HG03354 (cell line): ENCODE results near the gene MSANTD1.
A peak's percentile ranks its signal among the peaks of the same experiment; 100 is the strongest.

Experiments
- ATAC-seq: cut with Tn5 transposase; IDR thresholded peaks from one replicate; pipeline ENCODE4 v1.9.1; 2021; ENCODE audit warnings: mild to moderate bottlenecking; ENCODE audit not compliant: unreplicated experiment, poor library complexity, severe bottlenecking

MSANTD1 gene

GRCh38 chr4:3244747-3245146 is 4.2 kb upstream of the MSANTD1 start:
- ATAC-seq, result no peak

- ATAC-seq, result no peak
Observed at GRCh38 chr4:3245676-3246075, 3.3 kb upstream of the MSANTD1 start.

GRCh38 chr4:3246458-3247398 is 2.2 kb upstream of the MSANTD1 start:
- ATAC-seq, result no peak

- no peak for ATAC-seq
Observed at GRCh38 chr4:3247399-3248177, 1.4 kb upstream of the MSANTD1 start.

GRCh38 chr4:3248178-3248480 is 830 bp upstream of the MSANTD1 start:
- no peak for ATAC-seq

GRCh38 chr4:3249711-3250437 is 915 bp downstream of the MSANTD1 start:
- ATAC-seq, result no peak

- ATAC-seq, result no peak
Observed at GRCh38 chr4:3250438-3250955, 1.5 kb downstream of the MSANTD1 start.

- no peak for ATAC-seq
Observed at GRCh38 chr4:3250956-3251690, 2.2 kb downstream of the MSANTD1 start.

GRCh38 chr4:3251691-3252479 is 2.9 kb downstream of the MSANTD1 start:
- ATAC-seq, result no peak

GRCh38 chr4:3252480-3252828 is 3.5 kb downstream of the MSANTD1 start:
- ATAC-seq, result no peak

- no peak for ATAC-seq
Observed at GRCh38 chr4:3252831-3253641, 4.1 kb downstream of the MSANTD1 start.

GRCh38 chr4:3253808-3254207 is 4.8 kb downstream of the MSANTD1 start:
- no peak for ATAC-seq

- no peak for ATAC-seq
Observed at GRCh38 chr4:3254302-3255131, 5.6 kb downstream of the MSANTD1 start.

GRCh38 chr4:3255611-3256186 is 6.7 kb downstream of the MSANTD1 start:
- no peak for ATAC-seq

GRCh38 chr4:3256230-3257102 is 7.5 kb downstream of the MSANTD1 start:
- no peak for ATAC-seq

- ATAC-seq, result peak; percentile 31
Observed at GRCh38 chr4:3257103-3257555, 8.2 kb downstream of the MSANTD1 start.
